HG02588 (cell line): ENCODE data around the gene CCDC149.

ENCODE experiments used
- ATAC-seq: cut with Tn5 transposase; IDR thresholded peaks from one replicate; pipeline ENCODE4 v1.9.1; 2021; ENCODE audit warnings: mild to moderate bottlenecking, moderate library complexity; ENCODE audit not compliant: unreplicated experiment

Gene CCDC149

DNA sequence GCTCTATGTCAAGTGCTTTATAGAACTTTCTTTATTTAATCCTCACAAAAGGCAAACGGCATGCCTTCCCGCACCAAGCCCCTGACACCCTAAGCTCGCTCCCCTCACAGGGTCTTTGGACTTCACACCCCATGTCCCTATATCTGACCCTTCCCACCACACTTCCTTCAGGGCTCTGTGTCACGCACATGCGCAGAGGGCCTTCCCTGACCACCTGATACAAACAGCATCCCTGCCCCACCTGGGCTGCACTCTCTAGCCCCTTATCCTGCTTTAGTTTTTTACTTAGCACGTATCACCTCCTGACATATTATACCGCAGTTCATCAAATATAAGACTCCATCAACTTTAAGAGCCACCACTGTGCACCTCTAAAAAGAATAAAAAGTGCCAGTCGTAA, 67.7 kb downstream of the CCDC149 start:
- no peak for ATAC-seq

DNA sequence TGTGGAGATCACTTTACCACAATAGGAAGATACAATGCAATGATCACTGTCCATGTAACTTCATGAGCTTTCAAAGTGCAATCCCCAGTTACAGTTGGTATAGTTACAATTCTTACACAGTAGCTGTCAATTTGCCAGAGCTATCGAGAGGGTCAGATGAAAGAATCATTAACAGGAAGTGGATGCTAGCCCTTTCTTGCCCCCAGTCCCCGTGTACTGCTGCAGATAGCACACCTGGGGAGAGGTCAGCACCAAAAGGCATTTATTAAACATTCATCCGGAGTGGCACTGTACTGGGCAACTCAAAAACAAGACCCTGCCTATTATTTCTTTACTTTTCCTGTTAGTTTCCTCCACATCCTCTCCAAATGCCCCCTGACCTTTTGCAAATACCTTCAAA, 69.7 kb downstream of the CCDC149 start:
- ATAC-seq: no peak

DNA sequence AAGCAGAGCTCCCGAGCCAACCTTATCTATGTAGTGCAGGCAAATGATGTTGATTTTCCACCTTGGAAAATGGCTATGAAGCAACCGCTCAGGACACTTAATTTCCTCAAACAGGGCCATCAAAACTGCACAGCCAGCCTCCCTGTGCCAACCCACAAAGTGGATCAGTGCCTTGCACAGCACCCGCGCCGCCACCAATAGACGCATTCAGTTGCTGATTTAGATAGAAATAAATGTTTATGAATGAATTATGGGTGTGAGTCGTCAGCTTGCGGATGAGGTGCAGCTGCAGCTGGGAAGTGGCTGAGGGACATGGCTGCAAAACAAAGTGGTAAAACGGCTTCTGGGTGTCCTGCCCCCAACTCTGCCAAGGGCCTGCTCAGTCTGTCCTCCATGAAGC, 70.5 kb downstream of the CCDC149 start:
- ATAC-seq: no peak

DNA sequence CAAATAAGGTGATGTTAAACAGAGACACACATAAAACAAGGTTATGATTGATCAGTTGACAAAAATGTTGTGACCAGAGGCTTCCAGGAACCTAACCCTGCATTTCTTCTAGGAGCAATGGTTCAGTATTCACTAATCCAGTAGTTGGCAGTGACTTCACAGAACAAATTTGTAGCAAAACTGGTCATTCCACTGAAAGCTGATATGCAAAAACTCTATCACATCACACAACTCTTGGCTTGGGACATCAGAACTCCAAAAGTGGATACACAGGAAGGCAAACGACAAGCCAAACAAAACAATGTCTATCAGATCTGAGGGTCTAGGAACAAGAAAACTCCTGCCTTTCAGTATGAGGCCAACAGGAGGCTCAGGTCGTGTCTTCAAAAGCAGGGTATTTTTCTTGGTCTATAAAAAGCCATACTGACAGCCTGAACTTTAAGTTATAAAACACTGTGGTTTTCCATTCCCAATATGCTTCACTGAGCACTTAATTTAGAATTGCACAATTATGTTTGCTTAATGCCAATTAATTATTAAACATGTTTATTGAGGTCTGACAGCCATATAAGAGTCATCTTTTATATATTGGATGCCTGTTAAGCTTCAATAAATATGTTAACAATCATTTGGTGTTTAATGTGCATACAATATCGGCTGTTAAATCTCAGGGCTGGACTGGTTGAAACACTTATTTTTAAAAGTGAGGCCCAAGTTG, 71.9 kb downstream of the CCDC149 start:
- ATAC-seq: no peak

DNA sequence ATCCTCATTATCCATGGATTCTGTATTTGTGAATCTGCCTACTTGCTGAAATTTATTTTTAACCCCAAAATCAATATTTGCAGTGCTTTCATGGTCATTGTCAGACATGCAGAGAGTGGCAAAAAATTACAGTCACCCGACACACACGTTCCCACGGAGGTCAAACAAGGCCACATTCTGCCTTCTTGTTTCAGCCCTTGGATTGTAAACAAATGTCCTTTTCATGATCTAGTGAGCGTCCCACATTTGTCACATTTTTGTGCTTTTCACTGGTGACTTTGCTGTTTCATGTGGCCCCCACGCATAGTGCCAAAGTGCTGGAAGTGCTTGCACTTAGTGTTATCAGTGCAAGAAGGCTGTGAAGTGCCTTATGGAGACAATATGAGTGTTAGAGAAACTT, 72.5 kb downstream of the CCDC149 start:
- no peak for ATAC-seq

DNA sequence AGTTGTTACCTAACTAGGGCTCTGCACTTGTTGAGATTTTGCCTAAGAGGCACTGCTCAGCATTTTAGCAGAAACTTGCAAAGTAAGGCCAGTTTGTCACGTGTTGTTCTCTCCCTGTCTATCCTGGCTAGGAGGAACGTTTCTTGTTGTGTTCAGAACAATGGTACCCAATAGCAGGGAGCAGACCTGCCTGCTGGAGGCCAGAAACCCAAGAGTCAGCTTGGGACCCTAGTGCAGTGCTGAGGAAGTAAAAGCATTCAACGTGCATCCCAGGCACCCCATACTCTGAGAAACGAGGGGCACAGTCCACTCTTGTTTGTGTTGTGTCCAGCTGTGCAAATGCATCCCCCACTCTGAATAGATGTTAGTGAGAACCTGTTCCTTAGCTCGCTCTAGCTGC, 75.1 kb downstream of the CCDC149 start:
- ATAC-seq: no peak

DNA sequence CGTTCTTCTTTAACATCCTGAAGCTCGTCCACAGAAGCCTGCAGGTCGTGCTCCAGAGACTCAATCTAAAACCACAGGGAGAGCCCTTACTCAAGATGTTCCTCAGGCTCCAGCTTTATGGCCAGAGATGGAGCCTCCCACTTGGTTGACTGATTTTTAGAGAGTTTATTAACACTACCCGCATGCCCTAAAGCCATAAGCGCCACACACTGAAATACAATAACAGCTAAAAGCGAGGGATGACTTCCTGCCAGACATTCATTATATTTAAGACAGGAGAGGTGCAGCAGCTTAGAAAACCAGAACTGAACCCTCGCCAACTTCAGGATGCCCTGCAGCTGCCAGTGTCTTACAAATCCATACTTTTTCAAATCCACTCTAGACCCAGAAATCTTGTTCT, 75.5 kb downstream of the CCDC149 start:
- no peak for ATAC-seq

DNA sequence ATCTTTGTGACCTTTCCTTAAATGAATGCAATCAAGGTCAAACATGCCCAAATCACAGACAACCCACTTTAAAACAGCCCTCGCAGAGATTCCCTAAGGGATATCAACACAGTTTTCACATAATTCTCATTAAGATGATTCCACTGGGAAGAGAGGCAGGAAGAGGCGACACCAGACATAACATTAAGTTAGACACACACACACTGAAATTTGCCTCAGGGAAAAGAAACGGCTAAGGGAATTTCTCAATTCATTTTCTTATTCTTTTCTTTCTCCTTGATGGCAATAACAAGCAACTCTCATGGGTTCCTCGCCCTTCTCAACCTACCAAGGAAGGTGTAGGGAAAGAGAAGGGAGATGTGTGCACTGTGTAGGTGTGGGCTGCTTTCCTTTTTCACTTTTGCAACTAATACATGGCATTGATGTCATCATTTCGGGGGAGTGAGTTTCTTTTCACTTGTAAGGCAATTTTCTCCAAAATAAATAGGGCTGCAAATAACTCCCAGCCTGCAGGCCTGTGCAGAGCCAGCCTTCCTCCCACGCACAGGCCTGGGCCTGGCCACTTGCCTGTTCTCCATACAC, 76.1 kb downstream of the CCDC149 start:
- no peak for ATAC-seq

DNA sequence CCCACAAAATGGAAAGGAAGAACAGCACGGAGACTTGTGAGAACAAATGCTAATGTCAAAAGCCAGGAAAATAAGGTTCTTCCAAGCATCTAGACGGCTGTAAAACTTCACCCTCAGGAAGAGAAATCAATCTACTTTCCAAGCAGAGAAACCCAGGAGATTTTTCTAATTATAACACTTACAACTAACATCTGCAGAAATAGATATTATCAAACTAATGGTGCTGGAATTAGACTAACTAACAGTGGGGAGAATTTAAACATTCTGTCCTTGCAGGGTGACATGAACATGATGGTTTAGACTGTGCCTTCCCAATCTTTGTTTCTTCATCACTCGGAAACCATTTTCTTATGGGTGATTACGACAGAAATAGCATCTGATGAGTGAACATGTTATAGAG, 77.1 kb downstream of the CCDC149 start:
- no peak for ATAC-seq

DNA sequence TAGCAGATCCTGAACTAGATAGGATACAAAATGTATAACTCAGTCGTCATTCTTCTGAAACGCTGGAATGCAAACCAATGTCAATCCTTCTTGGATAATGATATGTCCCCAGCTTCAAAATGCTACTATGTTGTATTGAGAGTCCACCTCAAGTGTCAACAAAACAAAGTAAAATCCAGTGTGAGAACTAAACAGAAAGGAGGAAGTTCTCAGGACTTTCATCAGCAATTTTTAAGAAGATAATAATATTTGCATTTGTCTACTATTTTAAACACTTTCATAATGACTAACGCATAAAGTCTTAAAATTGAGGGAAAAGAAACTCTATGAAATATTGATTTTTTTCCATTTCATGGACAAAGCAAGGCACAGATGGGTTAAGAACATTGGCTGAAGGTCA, 81.2 kb downstream of the CCDC149 start:
- ATAC-seq: no peak

DNA sequence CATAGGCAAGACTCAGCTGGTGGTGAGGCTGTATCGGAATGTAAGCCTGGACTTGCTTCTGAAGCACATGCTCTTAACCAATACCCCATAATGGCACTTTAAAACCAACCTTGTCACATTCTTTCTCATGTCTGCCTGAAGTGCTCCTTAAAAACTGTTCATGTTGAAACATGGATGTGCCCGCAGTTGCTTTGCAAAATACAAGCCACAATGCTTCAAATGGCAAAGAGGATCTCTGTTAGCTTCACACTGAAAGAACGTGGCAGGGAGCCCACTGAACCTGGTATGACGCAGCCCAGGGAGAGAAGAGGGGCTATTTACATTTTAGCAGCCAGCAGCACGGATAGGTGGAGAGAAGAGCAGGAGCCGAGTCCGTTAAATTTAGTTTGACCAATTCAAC, 88.1 kb downstream of the CCDC149 start:
- ATAC-seq: no peak

DNA sequence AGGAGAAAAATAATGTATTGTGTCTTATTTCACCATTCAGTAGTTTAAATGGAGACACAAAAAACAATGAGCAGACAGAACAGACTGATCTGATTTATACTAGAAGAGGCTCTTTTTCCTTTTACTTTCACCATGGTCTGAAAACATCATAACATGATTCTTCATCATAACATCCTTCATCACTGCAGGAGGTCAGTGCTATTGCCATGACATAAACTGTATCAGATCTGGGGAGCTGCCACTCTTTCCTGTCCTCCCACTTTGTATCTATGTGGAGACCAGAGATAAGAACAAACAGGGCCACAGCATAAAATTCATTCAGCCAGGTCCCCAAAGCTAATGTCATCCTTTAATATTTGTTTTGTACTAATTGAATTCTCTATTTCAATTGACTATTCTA, 92.3 kb downstream of the CCDC149 start:
- ATAC-seq: no peak

DNA sequence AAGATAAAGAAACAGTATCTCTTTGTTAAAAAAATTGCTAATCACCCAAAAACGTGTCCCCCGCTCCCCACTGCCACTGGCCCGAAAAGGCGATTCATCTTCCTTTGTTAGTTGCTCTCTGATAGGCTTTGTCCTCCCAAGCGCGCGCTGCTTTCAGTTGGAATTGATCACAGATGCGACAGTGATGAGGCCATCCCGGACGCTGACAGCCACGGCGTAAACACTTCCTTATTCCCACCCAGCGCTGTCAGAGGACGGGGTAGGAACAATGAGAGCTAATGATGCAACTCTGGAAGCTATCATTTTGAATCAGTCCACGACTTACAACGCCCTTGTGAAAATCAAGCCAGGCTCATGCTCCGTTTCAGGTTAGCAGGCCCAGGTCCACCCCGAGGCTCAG, 96.0 kb downstream of the CCDC149 start:
- ATAC-seq: no peak

DNA sequence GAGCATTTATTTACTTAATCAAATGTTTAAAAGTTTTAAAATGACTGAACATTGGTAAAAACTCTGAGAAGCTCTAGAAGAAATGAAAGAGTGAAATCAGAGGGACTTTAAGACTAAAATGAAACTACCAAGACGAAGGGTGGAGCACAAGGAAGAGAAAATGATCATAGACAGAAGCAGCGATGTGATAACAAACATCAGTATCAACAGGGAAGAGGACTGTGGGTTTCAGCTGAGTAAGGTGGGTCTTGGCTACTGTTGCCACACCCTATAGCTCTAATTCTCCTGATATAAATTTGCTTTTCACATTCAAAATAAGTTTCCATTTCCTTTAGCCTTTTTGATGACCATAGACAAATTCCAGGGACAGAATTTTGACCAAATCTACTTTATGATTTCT, 99.1 kb downstream of the CCDC149 start:
- ATAC-seq: no peak

DNA sequence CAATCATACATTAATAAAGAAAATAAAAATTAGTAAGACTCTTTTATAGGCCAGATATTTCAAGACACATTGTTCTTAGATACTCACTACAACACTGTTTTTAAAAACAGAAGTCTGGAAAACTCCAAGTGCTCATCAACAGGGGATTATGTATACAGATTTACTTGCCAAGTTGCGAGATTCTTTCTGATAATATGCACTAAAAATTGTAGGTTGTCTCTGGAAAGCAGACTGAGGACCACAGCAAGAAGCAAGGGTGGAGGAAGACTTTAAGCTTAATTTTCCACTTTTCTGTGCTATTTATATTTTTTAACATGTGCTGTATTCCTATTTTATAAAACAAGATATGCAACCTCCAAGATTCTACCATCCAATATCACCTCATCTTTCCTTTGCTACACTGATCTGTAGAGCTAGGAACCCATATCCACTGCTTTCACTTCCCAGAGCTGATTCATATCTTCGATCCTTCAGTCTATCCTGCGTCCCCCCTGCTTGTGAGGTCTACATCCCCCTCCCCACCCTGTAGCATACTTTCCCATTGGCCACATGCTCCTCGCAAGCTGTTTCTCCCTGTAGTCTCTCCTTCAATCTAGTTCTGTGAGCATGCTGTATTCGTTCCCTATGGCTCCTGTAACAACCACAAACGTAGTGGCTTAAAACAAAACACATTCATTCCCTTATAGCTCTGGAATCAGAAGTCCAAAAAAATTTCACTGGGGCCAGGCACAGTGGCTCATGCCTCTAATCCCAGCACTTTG, 101.8 kb downstream of the CCDC149 start:
- no peak for ATAC-seq

DNA sequence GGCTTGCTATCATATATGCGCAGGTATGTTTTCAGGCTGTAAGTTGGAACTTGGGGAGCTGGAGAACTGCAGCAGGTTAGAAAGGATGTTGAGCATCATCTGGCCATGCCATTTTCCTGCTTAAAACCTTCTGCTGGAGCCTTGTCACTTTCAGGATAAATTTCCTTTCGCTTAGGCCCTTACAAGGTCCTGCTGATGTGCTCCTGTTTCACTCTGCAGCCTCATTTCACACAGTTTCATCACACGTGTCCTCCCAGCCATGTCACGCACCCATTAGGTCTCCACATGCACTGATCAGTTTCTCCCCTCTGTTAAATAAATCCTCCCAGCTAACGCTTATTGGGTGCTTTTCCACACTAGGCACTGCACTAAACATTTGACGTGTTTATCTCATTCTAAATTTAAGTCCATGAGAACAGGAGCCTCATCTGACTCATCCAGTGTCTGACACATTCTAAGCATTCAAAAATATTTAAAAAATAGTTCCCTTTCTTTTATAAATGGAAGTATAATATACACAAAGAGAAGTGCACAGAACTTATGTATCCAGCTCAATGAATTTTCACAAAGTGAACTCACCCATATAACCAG, 102.9 kb downstream of the CCDC149 start:
- no peak for ATAC-seq

DNA sequence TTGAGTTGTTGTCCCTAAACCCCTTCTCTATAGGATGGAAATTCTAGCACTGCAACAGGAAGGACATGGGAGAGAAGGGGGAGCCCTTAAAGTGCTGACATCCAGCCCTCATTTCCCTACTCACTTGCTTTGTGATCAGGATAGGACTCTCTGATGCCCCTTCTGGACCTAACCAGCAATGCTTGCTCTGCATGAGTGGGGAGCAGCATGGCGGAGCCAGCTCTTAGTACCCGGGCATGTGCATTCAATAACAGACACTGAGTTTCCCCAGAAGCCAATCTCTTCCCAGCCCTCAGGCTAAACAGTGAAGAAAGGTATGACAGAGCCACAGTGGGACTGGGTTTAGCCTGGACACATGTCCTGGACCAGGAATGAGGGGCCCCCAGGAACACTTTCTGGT, 103.5 kb downstream of the CCDC149 start:
- no peak for ATAC-seq

DNA sequence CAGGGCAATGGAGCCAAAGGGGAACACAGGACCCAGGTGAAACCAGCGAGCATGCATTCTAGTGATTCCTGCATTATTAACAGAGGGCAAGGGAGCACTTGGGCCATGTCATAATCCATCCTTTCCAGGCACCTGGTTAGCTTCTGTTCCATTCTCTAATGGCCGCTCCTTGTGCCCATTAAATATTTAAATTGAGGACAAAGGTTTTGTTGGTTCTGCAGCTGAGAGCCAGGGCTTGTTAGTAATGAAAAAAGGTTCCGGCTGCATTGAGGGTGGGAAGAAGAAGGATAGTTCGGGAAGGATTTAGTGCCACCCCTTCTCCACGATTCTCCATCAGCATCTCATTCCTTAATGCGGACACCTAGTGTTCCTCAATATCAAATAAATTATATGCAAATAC, 103.9 kb downstream of the CCDC149 start:
- no peak for ATAC-seq

DNA sequence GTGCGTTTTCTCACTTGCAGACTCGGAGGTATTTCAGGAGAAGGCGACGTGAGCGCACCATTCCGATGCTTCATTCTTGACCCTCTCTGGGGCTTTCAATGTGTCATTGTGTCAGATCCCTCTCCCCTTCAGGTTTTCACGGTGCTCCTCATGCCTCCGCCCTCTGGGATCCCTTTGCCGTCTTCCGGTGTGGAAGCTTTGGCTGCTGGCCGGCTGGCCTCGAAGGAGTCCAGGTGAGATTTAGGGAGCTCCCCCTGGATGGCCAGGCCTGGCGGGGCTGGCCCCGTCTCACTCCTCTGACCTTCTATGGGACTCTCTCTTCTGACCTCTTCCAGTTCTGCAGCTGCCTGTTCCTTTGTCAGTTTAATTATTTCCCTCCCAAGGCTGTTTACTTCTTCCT, 104.6 kb downstream of the CCDC149 start:
- no peak for ATAC-seq

DNA sequence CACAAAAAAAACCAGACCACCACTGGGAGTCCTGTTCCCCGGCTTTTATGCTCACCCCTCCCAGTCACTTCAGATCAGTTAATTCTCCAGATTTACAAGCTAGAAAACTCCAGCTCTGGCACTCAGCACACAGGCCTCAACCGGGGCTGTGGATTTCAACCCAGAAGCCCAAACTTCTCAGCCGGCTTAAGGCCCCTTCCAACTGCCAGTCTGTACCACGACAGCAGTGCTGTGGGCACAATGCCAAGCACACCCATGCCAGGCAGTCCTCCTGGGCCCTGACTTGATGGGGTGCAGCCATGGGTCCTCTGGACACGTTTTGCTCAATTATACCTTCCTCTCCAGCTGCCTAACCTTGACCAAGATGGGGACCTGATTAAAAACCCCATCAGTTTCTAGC, 105.2 kb downstream of the CCDC149 start:
- no peak for ATAC-seq

DNA sequence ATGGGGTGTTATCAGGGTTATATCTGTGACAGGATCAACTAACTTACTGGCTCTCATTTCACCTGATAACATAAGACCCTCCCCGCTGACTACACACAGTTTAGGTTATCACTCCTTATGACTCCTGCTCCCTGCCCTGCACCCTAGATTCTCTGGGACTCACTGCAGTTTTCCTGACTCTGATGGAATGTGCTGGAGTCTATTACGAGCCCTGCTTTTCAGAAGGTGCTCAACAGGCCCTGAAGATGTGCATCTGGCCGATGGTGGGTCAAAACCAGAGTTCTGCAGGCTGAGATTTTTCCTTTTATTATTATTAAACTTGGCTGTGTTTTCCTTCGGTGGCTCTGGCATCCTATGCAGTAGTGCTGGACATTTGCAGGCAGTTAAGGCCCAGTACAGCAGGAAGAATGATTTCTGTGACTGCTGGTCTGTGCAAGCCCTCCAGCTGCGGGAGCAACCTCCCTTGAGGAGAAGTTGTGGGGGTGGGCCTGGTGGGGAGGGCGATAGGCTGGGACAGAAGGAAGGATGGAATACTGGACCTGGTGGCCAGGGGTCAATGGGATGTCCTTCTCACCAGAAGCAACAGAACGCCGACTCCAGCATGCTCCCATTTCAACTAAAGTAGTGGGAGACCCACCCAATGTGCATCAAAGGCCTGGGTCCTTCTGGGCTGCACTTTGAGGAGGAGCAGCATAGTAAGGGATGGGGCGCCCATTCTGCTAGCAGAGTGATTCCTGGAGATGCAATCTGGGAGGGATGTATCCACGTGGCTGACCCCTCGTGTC, 106.4 kb downstream of the CCDC149 start:
- no peak for ATAC-seq
